ENCODE results near the gene PSMC3. TPM values are rescaled to one million over a fixed set of nuclear protein-coding genes. Genes with fewer than 3 reads are reported as not detected.
A peak's percentile ranks its signal among the peaks of the same experiment; 100 is the strongest.

The PSMC3 gene
- total and polyA plus RNA-seq, 2 of the 13 experiments (the other 11 are each of a cell fraction or from before 2014, with no cell fraction given), result 75.8 to 214 TPM

GRCh38 chr11:47447906-47448305 is 21.7 kb upstream of the PSMC3 start:
- TF ChIP-seq HCFC1 (IDR thresholded peaks at IDR 0.05; ENCODE audit: low read depth, low read length) (no peak), ZSCAN9 (CRISPR knock-in tag; IDR thresholded peaks at IDR 0.05; ENCODE audit: borderline replicate concordance) (no peak), ZNF687 (CRISPR knock-in tag; IDR thresholded peaks at IDR 0.05) (0 out of 2 replicates have a peak, but pooled peaks have one; percentile 40), HNRNPL (IDR thresholded peaks at IDR 0.05; ENCODE audit: low read depth, low read length) (0 out of 2 replicates have a peak, but pooled peaks have one; percentile 31), HNF4A (CRISPR knock-in tag; IDR thresholded peaks at IDR 0.05) (peak; percentile 62), HNF4G (IDR thresholded peaks at IDR 0.05; ENCODE audit: borderline replicate concordance, low read depth, low read length) (peak; percentile 56; the same call in 1 of the 2 replicates), HNF4G (CRISPR knock-in tag; IDR thresholded peaks at IDR 0.05; ENCODE audit: borderline replicate concordance, low read depth) (no peak), ZBTB38 (CRISPR knock-in tag; IDR thresholded peaks at IDR 0.05) (peak; percentile 96), ATF7-NPFF (CRISPR knock-in tag; IDR thresholded peaks at IDR 0.05; ENCODE audit: low read depth) (peak; percentile 58; the same call in 1 of the 2 replicates)
- in situ Hi-C loops (cut with HindIII; ENCODE audit: extremely low pct_ligation_motif_present, low pct_unique_long_range_greater_than_20kb) (no loop called here), intact Hi-C loops (cut with micrococcal nuclease; ENCODE audit: unreplicated experiment) (no loop called here)
- Histone ChIP-seq H2AFZ (ENCODE audit: low read length) (no peak overlapping the region), H3K27me3 (ENCODE audit: control insufficient read depth in 1 of 2, insufficient read depth in 2 of 2, low read length in 2 of 2) (no peaks in the 10 kb centered on the region), H3K9me3 (ENCODE audit: low read length) (no peaks in the 10 kb centered on the region), H4K20me1 (ENCODE audit: insufficient read depth, low read length) (no peaks in the 10 kb centered on the region), H3K36me3 (replicated peaks in 1 of 2; ENCODE audit: control insufficient read depth in 1 of 2, insufficient read depth in 2 of 2, low read length in 2 of 2) (no peaks in the 10 kb centered on the region; a peak in 1 of 5 replicates), H3K79me2 (ENCODE audit: insufficient read depth, low read length) (no peaks in the 10 kb centered on the region), H3K9ac (ENCODE audit: insufficient read depth, low read depth, low read length) (no peak overlapping the region), H3K4me2 (ENCODE audit: low read depth, low read length) (peak overlapping the region; percentile 27; the same call in 1 of the 2 replicates), H3K27ac (ENCODE audit: extremely low read length, insufficient read depth, low read length) (no peak overlapping the region), H3K4me3 (replicated peaks in 1 of 3; ENCODE audit: insufficient read depth in 1 of 3, low read depth in 2 of 3, low read length in 3 of 3) (no peak overlapping the region), H3K4me1 (ENCODE audit: insufficient read depth, low read length) (peaks cover 46% of the 10 kb centered on the region)
- FAIRE-seq, result no peak
- DNase-seq (ENCODE audit: low spot score), result no peak
- ChIA-PET POLR2A (interaction anchor here (2.5 kb wide), 1 partner anchor 10 kb away, joined by 12 read pairs; no protein-coding TSS in a partner anchor), CTCF (ENCODE audit: low intra/inter-chr PET ratio, low total read pairs) (no interaction called here)
- ATAC-seq, result peak; percentile 55
- BruUV-seq (replicated peaks), result no TSS peak
- no CpG with 5 or more reads among the region's 12 CpGs for WGBS (ENCODE audit: low lambda C conversion rate)
